ENCODE measurements around the gene YJEFN3.

- TF ChIP-seq POLR2AphosphoS5 (IDR thresholded peaks at IDR 0.05; ENCODE audit: low read depth, low read length) (no peak), RFX5 (IDR thresholded peaks at IDR 0.05; ENCODE audit: borderline replicate concordance, low read depth, low read length) (no peak), CTCF (IDR thresholded peaks at IDR 0.05; ENCODE audit: control extremely low read depth in 1 of 3, insufficient read depth in 1 of 3, low read depth in 1 of 3, low read length in 3 of 3) (no peak), ATF2 (IDR thresholded peaks at IDR 0.05; ENCODE audit: low read length) (no peak), TCF12 (IDR thresholded peaks at IDR 0.05; ENCODE audit: low read depth, low read length) (no peak), POLR2A (IDR thresholded peaks at IDR 0.05; ENCODE audit: control extremely low read depth in 1 of 2, low read depth in 2 of 2, low read length in 2 of 2) (no peak), PHF8 (conservative IDR thresholded peaks at IDR 0.05; ENCODE audit: low read depth, low read length) (no peak), USF2 (IDR thresholded peaks at IDR 0.05; ENCODE audit: low read length) (no peak)
Observed at GRCh38 chr19:19495614-19496603, 32.8 kb upstream of the YJEFN3 start.

Measured in H1 (cell line).